NT2/D1 (cell line): ENCODE data around the gene ASAP3.

Experiments
- SUZ12 ChIP-seq: IDR thresholded peaks from 2 replicates; pipeline ENCODE4 v1.6.1; 2011; ENCODE audit not compliant: insufficient read length, insufficient read depth; ENCODE audit errors: extremely low read depth
- YY1 ChIP-seq: IDR thresholded peaks from 2 replicates; pipeline ENCODE4 v1.6.1; 2011; ENCODE audit not compliant: insufficient read length, insufficient read depth

- TF ChIP-seq SUZ12 (no peak), YY1 (no peak)
Observed at GRCh38 chr1:23408797-23409290, 75.1 kb downstream of the ASAP3 start.
